PC-3 (cell line): Measurements from ENCODE around the gene MICB. TPM values are rescaled to one million over a fixed set of nuclear protein-coding genes. Genes with fewer than 3 reads are reported as not detected.

Source experiments
- ATAC-seq: fragments of 200-7000 bp; cut with Tn5 transposase; 2 replicates; pipeline ENCODE4 v1.9.1; 2020; ENCODE audit warnings: mild to moderate bottlenecking, moderate library complexity
- BruUV-seq: library from RNA; stranded (reverse); fragments of 400-500 nt; replicated peaks from 2 replicates; lab custom pipeline; 2021; lab: Mats Ljungman, UMichigan
- CTCF ChIA-PET: fragments of 300-600 bp; sonication (Branson Sonifier 250); formaldehyde crosslinking; loops from one replicate; lab custom pipeline; 2022; ENCODE audit warnings: antibody characterized with exemption; lab: Charles Lee
- POLR2A ChIA-PET: fragments of 300-600 bp; sonication (Branson Sonifier 250); formaldehyde crosslinking; loops from one replicate; lab custom pipeline; 2022; ENCODE audit warnings: antibody characterized with exemption; ENCODE audit not compliant: unreplicated experiment; lab: Charles Lee
- DNase-seq: peaks from one replicate; pipeline ENCODE4 v3.0.0-alpha.2; 2015
- H2AFZ ChIP-seq: fragments of 300-600 bp; sonication (generic); 2 replicates; pipeline ENCODE4 v1.6.0; 2016; ENCODE audit warnings: antibody characterized with exemption, low read length
- H3F3A ChIP-seq: fragments of 300-600 bp; sonication (generic); one replicate; pipeline ENCODE4 v1.6.0; 2017; ENCODE audit warnings: antibody characterized with exemption, low read length, control low read depth, mild to moderate bottlenecking; ENCODE audit not compliant: unreplicated experiment
- H3K27ac ChIP-seq: fragments of 300-600 bp; sonication (generic); 2 replicates; pipeline ENCODE4 v1.5.1; 2016; ENCODE audit warnings: mild to moderate bottlenecking, low read length
- H3K27me3 ChIP-seq: fragments of 300-600 bp; sonication (generic); 2 replicates; pipeline ENCODE4 v1.6.1; 2016; ENCODE audit warnings: low read length, mixed read lengths
- H3K36me3 ChIP-seq: fragments of 300-600 bp; sonication (generic); 2 replicates; pipeline ENCODE4 v1.6.1; 2016; ENCODE audit warnings: low read depth, mixed run types, low read length, mixed read lengths
- H3K4me1 ChIP-seq: fragments of 300-600 bp; sonication (generic); 2 replicates; pipeline ENCODE4 v1.5.1; 2016; ENCODE audit warnings: low read length; ENCODE audit not compliant: insufficient read depth
- H3K4me2 ChIP-seq: fragments of 300-600 bp; sonication (generic); 2 replicates; pipeline ENCODE4 v1.6.0; 2016; ENCODE audit warnings: low read length
- H3K4me3 ChIP-seq: fragments of 300-600 bp; sonication (generic); 2 replicates; pipeline ENCODE4 v1.5.1; 2016; ENCODE audit warnings: mild to moderate bottlenecking, low read length, mixed read lengths
- H3K79me2 ChIP-seq: fragments of 300-600 bp; sonication (generic); 2 replicates; pipeline ENCODE4 v1.6.1; 2017; ENCODE audit warnings: low read length, mixed read lengths
- H3K9ac ChIP-seq: fragments of 300-600 bp; sonication (generic); 2 replicates; pipeline ENCODE4 v1.6.0; 2016; ENCODE audit warnings: mild to moderate bottlenecking, low read length
- H3K9me2 ChIP-seq: fragments of 300-600 bp; sonication (generic); replicated peaks from 2 replicates; pipeline ENCODE4 v1.6.1; 2016; ENCODE audit warnings: mixed run types, low read length, mixed read lengths
- H3K9me3 ChIP-seq: fragments of 300-600 bp; sonication (generic); 2 replicates; pipeline ENCODE4 v1.6.1; 2016; ENCODE audit warnings: low read length, mixed read lengths
- H4K20me1 ChIP-seq: fragments of 300-600 bp; sonication (generic); 2 replicates; pipeline ENCODE4 v1.6.1; 2016; ENCODE audit warnings: low read length, mixed read lengths
- CTCF ChIP-seq: fragments of 300-600 bp; sonication (generic); conservative IDR thresholded peaks from 2 replicates; pipeline ENCODE4 v1.5.1; 2017; ENCODE audit warnings: antibody characterized with exemption, low read depth, mild to moderate bottlenecking, low read length
- EZH2 ChIP-seq: fragments of 300-600 bp; sonication (generic); IDR thresholded peaks from one replicate; pipeline ENCODE4 v1.6.1; 2017; ENCODE audit warnings: antibody characterized with exemption, mild to moderate bottlenecking, low read length; ENCODE audit not compliant: unreplicated experiment
- EZH2phosphoT487 ChIP-seq: fragments of 300-600 bp; sonication (generic); IDR thresholded peaks from 2 replicates; pipeline ENCODE4 v1.6.1; 2018; ENCODE audit warnings: mild to moderate bottlenecking, antibody characterized with exemption, low read length, borderline replicate concordance
- intact Hi-C: fragments of 100-400 bp; cut with micrococcal nuclease; formaldehyde crosslinking; loops from 2 replicates; pipeline ENCODE4 v1.9.0; 2023
- total RNA-seq: library from RNA; depleted of rRNA; stranded (reverse); fragments of >200 nt; gene quantifications from 2 replicates; pipeline ENCODE4 v1.2.3, GENCODE V29; 2014

MICB gene
- total RNA-seq, 1 experiment from 2014 or later = 25.6 TPM

DNA sequence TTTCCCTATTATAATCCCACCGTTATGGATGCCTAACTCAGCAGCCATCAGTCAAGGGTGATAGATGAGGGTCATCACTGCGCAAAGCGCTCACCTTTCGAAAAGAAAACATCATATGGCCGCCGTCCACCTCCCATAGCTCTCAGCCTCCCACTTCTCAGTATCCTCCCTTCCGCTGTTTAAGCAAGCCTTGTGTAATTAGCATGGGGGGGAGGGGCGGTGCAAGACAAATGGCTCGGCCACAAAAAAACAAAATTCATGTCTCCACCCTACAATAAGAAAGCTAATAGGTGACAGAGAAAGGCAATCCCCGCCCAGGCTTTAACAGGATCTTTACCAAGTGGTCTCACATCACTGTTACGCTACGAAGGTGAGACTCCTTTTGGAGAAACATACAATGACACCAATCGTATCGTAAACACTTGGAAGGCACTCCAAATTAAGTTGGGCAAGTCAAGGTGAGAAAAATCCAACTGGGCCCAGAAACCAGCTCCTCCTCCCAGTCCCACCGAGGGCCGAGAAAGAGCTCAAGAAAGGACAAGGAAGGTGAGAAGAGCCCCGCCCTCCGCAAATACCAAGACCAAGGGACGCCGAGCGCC lies 43.2 kb downstream of the MICB start:
- CTCF ChIA-PET = interaction anchor here (1.0 kb wide), 1 partner anchor 47 kb away, joined by 6 read pairs; no protein-coding TSS in a partner anchor
- ATAC-seq = 0 out of 2 replicates have a peak, but pooled peaks have one; percentile 5
- intact Hi-C loops = no loop called here

GRCh38 chr6:31541658-31542521 lies 43.9 kb downstream of the MICB start, which contains the start of gene DDX39B:
TSS of gene DDX39B (minus strand) at chr6:31542003. CDS start at chr6:31540532, 1,471 bp downstream.
- peak; percentile 77 for ATAC-seq

More for the DNA sequence above, 43.2 kb downstream of the MICB start:
- H3K4me2 ChIP-seq = peak overlapping the region; percentile 92
- peaks cover 41% of the 10 kb centered on the region for H3K36me3 ChIP-seq
- peaks cover 26% of the 10 kb centered on the region for H3K4me1 ChIP-seq
- DNase-seq = peak; percentile 37
- no peaks in the 10 kb centered on the region for H3K9me2 ChIP-seq
- POLR2A ChIA-PET = interaction anchor here (0.5 to 1.4 kb wide), 7 partner anchors 14 to 1777 kb away, joined by 3 to 7 read pairs (median 4); no protein-coding TSS in a partner anchor
- H3K9ac ChIP-seq = peak overlapping the region; percentile 99
- H3K79me2 ChIP-seq = peaks cover 66% of the 10 kb centered on the region
- peak overlapping the region; percentile 90 for H3K27ac ChIP-seq
- H3F3A ChIP-seq = no peaks in the 10 kb centered on the region
- H3K4me3 ChIP-seq = peak overlapping the region; percentile 92
- H3K9me3 ChIP-seq = no peaks in the 10 kb centered on the region
- TF ChIP-seq CTCF (no peak), EZH2phosphoT487 (no peak), EZH2 (no peak)
- H2AFZ ChIP-seq = peak overlapping the region; percentile 82; the same call in 1 of the 2 replicates
- peaks cover 45% of the 10 kb centered on the region for H4K20me1 ChIP-seq
- no TSS peak for BruUV-seq
- H3K27me3 ChIP-seq = no peaks in the 10 kb centered on the region

More at GRCh38 chr6:31541658-31542521, 43.9 kb downstream of the MICB start, which contains the start of gene DDX39B:
- Histone ChIP-seq H3K9me3 (no peaks in the 10 kb centered on the region), H4K20me1 (peaks cover 38% of the 10 kb centered on the region), H3K4me2 (peak within 1 kb of the TSS; percentile 92), H3K79me2 (peaks cover 59% of the 10 kb centered on the region), H3F3A (no peaks in the 10 kb centered on the region), H2AFZ (peak within 1 kb of the TSS; percentile 82), H3K9ac (peak within 1 kb of the TSS; percentile 99), H3K27me3 (no peaks in the 10 kb centered on the region), H3K4me1 (peaks cover 26% of the 10 kb centered on the region), H3K4me3 (peak within 1 kb of the TSS; percentile 92), H3K27ac (peak within 1 kb of the TSS; percentile 90), H3K9me2 (no peaks in the 10 kb centered on the region), H3K36me3 (peaks cover 35% of the 10 kb centered on the region)
- CTCF ChIA-PET = interaction anchor here (1.0 kb wide), 1 partner anchor 48 kb away, joined by 6 read pairs; no protein-coding TSS in a partner anchor
- BruUV-seq = TSS peak; percentile 67
- POLR2A ChIA-PET = interaction anchor here (0.5 to 1.4 kb wide), 8 partner anchors 45 to 1777 kb away, joined by 3 to 7 read pairs (median 4); partner anchors contain the start of genes HSPA1B and PBX2
- intact Hi-C loops = loop anchor here (1.0 kb wide), 2 partner anchors 44 to 48 kb away; partner anchors contain the start of gene MICB
- peak; percentile 97 for DNase-seq
- no peak for TF ChIP-seq CTCF
- TF ChIP-seq EZH2phosphoT487 = no peak
- TF ChIP-seq EZH2 = no peak
